GM21390 (cell line): ENCODE data around the gene DUSP2.
"Not testable (repeated sequence)": the region's sequence is repeated elsewhere in the genome, so short reads cannot be mapped to it uniquely, and the experiment has no call there.

ENCODE experiments used
- ATAC-seq: cut with Tn5 transposase; IDR thresholded peaks from one replicate; pipeline ENCODE4 v1.9.1; 2021; ENCODE audit not compliant: unreplicated experiment

The DUSP2 gene

DNA sequence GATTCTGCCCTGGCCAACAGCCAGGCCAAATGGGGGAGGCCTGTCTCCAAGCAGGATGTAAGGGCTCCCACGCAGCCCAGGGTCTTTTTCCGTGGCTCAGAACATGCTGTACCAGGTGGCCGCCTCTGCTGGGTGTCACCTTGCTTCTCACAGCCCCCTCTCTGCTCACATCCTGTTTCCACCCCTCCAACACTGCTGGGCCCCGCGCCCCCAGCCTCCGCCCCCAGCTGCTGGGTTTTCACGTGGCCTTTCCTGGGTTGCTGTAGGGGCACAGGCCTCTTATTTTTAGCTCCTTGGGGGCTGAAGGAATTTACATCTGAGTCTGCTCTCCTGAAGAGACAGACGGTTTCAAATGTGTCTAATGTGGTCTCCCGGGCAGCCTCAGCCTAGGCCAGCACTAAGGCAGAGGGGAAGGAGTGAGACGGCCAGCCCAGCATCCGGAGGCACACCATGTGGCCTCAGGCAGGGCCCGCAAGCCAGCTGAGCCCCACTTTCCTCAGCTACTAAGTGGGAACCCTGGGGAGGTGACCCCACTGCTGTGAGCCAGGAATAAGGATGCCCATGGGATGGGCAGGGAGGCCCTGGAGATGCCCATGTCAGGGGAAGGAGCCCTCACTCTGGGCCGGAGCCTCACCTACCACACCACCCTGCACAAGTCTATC lies 18.7 kb upstream of the DUSP2 start:
- ATAC-seq, result peak; percentile 56

DNA sequence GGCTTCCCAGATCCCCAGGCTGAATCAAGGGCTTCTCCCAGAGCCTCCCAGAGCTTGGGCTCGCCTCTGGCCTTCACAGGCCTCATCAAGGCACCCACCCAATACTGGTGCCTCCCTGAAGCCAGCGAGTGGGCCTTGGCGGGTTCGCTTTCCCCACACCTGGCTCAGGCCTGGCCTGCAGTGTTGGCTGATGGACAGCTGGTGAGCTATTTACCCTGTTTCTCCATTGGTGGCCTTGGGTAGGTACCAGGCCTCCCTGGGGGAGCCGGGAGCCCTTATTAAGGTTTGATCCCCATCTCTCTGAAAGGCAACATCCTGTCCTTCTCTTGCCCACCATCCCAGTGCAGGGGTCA lies 18.2 kb upstream of the DUSP2 start:
- ATAC-seq, result peak; percentile 2

DNA sequence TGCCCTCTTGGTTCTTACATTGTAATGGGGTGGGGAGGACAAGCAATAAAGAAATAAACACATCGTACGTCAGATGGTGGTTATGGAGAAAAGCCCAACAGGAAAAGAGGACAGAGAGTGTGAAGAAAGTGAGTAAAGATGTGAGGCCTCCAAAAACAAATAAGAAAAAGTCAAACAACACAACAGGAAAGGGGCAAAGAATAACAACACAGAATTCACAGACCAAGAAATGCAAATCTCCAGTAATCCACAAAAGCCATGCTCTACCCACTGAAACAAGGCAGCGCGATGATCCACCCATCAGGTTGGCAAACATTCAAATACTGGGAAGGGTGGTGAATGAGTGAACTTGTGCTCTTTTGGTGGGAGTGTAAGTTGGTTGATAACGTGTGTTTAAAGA lies 16.7 kb upstream of the DUSP2 start:
- no peak for ATAC-seq

DNA sequence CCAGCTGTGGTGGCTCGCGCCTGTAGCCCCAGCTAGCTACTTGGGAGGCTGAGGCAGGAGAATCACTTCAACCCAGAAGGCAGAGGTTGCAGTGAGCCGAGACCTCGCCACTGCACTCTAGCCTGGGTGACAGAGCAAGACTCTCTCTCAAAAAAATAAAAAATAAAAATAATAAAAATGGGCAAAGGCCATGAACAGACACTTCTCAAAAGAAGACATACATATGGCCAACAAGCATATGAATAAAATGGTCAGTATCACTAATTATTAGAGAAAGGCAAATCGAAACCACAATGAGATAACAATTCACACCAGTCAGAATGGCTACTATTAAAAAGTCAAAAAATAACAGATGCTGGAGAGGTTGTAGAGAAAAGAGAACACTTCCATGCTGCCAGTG lies 15.1 kb upstream of the DUSP2 start:
- not testable (repeated sequence) for ATAC-seq

DNA sequence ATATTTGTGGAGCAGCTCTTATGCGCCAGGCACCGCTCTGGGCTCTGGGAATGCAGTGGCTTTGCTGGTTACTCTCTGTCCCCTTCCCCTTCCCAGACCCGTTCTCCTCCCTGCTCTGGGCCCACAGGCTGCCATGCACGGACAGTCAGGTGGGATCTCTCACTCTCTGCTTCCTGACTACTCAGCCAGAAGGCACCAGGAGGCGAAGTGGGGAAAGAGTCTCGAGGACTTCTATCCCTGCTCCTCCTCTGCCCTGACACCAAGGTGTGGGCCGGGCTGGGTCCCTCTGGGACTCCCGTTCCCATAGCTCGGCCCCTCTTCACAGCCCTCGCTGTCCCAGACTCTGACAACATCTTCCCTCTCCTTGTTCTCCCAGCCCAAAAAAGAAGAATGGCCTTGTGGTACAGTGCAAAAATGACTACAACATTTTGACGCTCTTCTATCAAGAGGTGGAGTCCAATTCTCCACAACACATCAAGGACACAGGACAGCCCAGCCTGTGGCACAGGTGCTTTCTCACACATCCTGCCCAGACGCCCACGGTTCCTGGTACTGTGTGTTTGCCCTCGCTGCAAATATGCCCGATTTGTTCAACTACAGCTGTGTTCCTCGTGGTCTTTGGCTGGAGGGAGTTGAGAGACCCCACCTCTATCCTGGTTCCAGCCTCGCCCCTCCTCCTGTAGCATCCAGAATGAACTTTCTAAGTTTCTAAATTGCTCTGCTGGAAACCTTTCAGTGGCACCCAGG lies 14.0 kb upstream of the DUSP2 start:
- no peak for ATAC-seq

DNA sequence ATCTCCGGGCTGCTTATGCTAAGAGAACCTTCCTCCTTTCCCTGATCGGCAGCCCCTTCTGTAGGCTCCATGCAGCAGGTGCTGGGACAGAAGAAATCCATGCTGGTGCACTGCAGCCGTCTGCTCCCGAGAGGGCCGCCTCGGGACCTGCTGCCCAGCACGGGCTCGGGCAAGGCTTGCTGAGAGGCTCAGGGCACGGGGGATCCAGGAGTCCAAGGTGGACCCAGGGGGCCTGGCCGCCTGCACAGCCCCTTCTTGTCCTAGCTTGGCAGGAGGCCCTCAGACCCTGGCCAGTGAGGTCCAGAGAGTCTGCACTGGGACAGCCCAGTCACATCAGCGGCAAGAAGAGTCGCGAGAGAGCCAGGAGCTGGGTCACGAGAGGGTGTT lies 13.3 kb upstream of the DUSP2 start:
- ATAC-seq, result no peak

DNA sequence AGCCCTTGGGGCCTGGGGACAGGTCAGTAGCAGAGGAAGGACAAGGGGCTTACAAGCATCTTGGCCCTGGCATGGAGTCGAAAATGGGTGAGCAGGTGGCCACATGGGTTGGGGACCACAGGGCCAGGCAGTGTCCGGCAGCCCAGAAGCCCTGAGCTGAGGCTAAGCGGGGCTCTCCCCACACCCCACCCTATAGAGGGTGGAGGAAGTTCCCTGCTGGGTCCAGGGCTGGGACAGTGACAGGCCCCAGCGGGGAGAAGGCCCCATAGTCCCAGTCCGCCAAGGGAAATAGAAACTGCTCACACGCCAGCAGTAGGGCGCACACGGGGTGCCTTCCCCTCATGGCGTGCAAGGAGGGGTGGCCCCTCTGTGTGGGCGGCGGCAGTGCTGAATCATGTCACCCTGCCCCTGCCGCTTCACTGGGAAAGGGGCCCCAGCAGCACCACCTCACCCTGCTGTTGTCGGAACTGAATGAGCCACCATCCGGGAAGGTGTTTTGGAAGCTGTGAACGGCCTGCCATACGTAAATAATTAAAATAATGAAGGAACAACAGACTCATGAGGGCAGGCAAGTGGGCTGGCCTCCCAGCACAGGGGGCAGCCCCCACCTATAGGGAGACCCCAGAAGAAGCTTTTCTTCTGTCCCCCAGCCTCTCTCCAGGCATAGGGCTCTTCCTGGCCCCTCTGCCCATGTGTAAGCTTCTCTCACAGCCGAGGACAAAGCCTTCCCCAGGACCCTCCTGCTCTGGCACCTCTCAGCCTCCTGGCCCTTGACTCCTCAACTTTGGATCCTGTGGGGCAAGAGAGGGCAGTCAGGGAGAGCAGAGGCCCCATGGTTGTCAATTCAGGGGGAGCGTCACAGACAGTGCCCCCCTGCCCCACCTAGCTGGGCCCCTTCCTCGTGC lies 12.7 kb upstream of the DUSP2 start:
- ATAC-seq, result peak; percentile 59

DNA sequence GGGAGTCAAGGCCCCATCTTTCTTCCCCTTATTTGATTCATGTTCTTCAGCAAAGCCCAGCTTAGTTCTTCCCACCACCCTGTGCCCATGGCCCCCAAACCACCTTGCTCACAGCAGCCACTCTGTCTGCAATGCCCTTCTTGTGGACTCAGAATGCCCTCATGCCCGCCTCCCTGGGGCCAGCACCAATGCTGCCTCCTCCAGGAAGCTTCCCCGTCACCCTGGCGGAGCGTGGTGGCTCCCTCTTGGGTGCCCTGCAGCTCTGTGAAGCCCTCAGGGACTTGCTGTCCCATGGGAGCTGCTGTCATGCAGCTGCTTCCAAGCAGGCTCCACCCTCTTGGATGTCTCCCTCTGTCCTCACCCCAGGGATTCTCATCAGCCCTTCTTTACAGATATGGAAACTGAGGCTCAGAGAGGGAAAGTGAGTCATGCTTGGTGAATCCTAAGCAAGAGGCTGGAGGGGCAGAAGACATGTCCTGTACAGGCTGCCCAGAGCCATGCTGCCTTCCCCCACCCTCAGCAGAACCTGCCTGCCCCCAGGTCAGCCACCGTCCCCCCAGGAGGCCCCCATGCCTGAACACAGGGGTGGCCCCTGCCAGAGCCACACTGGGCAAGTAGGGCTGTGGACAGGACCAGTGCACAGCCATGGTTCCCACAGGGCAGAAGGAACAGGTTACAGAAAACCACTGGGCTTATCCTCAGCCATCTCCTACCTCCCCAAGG lies 11.8 kb upstream of the DUSP2 start:
- ATAC-seq, result peak; percentile 33

DNA sequence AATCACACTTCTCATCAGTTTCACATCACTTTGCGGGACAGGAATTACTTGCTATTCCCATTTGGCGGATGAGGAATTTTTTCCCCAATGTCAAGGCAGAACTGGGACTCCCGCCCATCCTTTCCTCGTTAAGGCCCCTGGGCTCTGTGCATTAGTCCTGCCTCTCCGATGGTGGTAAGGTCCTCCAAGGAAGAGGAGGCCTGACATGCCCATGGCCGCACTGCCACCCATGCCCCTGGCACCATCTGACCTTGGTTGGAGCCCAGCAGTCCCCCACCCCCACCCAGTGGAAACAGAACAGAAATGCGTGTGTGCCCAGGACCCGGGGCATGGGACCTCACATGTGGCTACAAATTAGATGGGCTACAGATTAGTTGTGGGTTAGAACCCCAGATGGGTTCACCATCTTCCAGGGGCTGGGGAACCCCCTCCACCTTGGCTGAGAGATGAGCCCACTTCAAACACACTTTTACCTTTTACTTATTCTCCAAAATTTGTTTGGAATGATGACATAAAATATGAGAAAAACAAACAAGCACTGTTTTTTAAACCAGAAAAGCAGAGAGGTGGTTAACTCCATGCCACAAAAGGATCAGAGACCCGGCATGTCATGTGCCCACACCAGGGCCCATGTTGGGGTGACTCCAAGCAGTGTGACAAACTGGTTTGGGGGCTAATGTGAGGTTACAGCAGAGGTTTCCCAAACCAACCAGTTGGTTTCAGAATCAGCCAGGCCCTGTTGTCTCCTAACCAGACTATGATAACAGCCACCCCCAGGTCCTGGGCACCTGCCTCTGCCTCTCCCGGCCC lies 11.0 kb upstream of the DUSP2 start:
- ATAC-seq, result no peak

DNA sequence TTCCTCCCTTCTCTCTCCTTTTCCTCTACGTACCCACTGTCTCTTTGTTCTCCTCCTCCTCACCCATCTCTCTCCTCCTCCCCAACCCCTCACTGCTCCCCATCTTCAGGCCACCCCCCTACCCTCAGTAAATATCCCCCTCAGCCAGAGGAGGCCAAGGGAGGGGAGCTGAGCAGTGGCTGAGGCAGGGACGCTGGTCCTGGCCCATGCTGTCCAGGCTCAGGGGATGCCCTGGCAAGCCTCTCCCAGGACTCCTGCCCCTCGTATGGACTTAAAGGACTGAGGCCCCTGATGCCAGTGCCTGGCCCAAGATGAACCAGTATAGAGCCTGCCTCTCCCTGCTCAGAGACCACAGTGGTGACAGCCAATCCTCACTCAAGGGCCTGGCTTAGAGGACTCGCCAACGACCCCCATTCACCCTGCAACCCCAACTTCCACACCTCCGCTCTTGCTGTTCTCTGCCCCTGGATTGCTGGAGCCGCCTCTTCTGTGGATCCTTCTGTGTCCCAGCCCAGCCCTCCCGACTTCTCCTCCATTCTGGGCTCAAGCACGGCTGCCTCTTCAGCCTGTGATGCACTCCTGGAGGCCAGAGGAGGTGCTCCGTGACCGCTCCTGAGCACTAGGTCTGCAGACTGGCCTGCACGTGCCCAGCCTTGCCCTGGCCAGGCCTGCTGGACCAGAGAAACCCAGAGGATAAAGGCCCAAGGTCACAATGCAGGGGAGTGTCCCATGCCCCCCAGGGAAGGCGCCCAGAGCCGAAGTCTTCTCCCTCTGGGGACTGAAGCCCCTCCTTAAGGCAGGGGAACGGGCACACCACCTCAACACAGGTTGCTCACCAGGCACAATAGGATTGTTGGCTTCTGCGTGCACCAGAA lies 9.5 kb upstream of the DUSP2 start:
- no peak for ATAC-seq

DNA sequence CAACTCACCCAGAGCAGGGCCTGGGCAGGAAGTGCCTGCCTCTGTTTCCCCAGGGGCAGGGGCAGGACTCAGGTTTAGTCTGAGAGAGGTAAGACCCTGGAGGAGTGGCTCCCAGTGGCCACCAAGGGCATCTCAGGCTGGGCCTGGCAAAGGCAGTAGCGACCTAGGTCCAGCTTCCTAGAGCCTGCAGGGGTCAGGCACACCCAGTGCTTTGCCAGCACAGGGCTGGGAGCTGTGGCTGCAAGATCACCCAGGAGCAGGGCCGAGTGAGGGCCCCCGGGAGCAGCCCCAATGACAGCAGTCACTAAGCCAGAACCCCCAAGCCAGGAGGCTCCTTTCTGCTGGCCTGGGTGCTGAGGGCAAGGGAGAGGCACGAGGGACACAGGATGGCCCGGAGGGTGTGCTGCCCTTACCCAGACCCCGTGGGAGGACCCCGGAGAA lies 8.8 kb upstream of the DUSP2 start:
- ATAC-seq, result no peak

DNA sequence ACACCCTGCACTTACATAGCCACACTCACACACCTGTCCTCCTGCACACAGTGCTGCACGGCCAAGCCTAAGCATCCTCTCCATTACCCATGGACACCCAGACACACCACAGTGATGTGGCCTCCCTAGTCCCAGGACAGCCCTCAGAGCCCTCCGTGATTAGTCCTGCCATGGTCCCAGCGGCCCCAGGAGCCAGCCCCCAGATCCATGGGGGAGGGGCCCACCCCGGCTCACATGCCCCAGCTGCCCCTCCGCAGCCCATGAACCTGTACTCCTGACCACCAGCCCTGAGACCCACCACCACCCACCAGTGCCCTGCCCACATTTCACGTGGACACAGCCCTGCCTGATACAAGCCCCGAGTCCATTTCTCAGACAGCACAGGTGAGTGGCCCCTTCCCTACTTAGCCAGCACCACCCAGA lies 8.1 kb upstream of the DUSP2 start:
- no peak for ATAC-seq

DNA sequence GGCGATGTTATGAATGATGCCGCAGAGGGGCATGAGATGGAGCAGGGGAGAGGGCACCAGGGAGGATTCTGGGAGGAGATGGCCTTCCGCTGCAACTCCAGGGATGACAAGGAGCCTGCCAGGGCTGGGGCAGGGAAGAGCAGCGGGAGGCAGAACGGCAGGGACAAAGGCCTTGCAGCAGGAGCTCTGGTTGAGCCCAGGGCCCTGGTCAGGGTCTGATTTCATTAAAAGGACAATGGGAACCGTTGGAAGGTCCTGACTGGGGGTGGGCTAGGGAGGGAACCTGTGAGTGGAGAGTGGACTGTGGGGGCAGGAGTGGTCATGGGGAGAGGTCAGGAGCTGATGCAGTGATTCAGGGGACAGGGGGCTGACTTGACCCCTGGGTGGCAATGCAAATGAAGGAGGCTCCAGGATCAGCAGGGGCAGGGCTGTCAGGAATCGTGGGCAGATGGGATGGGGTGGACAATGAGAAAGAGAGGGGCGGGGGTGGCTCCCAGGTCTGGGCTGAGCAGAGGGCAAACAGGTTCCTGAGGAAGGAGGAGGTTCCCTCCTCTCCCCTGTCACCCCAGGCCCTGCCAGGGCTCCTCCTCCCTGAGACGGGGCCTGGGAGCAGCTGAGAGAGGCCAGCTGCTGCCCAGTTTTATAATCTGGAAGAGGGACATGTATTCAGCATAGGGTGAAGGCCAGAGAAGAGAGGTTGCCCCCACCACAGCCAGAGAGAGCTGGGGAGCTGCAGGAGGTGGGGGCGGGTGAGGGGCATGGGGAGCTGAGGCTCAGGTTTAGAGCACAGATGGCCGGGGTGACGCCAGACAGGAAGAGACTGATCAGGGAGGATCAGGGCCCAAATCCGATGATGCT lies 7.3 kb upstream of the DUSP2 start:
- ATAC-seq, result no peak

DNA sequence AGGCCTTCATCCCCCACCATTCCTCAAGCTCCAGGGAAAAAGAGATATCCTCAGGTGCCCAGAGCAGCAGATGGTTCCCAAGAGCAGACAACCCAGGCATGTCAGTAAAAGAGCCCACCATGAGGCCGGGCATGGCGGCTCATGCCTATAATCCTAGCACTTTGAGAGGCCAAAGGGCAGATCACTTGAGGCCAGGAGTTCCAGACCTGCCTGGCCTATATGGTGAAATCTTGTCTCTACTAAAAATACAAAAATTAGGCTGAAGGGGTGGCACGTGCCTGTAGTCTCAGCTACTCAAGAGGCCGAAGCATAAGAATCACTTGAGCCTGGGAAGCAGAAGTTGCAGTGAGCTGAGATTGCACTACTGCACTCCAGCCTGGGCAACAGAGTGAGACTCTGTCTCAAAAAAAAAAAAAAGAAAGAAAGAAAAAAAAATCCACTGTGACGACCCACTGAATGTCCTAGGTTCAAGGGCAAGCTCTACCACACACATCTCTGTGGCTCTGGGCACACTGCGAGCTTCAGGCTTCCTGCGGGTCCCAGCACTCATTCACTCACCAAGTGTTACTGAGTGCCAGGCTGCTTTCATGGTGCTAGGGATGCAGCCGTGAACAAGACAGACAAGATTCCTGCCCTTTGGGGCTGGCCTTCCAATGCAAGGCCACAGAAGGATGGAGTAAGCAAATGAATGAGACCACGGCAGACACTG lies 6.5 kb upstream of the DUSP2 start:
- ATAC-seq, result no peak

DNA sequence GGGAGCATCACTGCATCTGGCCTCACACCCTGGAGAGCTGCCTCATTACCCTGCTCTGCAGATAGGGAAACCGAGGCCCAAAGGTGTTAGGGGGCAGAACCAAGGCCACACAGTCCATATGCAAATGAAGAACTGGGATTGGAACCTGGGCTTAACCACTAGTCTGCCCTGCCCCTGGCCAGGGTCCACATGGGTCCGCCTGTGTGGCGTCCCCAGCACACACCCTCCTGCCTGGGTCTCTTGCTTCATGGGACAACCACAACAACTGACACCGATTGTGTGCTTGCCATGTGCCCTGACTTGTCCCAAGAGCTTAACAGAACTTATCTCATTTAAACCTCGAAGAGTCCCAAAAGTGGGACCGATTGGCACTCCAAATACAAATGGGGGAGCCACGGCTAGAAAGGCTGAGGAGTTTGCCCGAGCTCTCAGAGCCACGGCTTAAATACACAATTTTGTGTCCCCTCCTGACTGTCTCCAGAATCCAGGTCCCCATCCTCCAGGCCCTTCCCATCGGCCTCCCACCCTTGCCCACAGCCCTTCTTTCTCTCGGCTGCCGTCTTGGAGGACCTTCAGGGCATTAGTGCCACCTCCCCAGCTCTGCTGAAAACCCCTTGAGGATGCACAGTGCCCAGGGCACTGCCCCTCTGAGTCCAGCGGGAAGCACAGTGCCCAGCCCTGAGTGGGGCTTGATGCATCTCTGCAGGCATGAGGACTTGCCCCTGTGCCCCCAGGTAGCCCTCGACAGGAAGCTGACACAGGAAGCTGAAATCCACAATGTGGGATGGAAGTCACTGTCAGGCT lies 5.8 kb upstream of the DUSP2 start:
- ATAC-seq, result no peak

DNA sequence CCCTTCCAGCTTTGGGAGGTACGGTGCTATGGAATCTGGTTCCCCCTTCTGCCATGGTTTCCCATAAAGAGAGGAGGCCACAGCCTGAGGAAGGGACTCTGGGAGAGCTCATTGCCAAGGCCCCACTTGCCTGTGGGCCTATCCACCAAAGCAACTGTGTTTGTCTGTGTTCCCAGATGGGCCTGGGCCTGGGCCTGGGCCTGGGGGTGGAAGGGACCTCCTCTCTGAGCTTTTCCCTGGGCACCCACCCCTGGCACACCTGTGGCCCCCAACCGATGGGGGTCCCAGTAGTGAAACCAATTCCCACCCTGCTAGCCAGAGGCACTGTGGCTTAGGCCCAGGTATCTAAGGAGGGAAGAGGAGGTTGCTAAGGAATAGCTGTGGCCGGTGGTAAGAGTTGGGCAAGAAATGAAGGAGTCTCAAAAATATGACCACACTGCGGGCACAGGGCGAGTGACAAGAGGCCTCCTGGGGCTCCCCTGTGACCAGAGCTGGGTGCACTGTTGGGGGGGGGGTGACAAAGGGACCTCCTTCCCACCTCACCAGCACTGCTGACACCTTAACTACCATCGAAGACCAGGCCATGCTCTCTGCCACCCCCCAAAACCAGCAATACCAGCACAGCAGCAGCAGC lies 4.9 kb upstream of the DUSP2 start:
- no peak for ATAC-seq
